Cerebellar cortex (tissue), 1 donor: Measurements from ENCODE around the gene OR11H7.
"Not testable (repeated sequence)": the region's sequence is repeated elsewhere in the genome, so short reads cannot be mapped to it uniquely, and the experiment has no call there.

Experiments
- DNase-seq: peaks from one replicate; pipeline ENCODE4 v3.0.0-alpha.2; 2015; ENCODE audit warnings: low spot score

Gene OR11H7

GRCh38 chr14:20228681-20229080 lies at the start of gene OR11H7:
OR11H7 (plus strand) TSS chr14:20228981.
- DNase-seq = no peak

- no peak for DNase-seq
Measured at GRCh38 chr14:20179218-20179617, 49.6 kb upstream of the OR11H7 start.

GRCh38 chr14:20179880-20180279 lies 48.9 kb upstream of the OR11H7 start:
- DNase-seq = no peak

GRCh38 chr14:20180486-20180885 lies 48.3 kb upstream of the OR11H7 start:
- DNase-seq = no peak

GRCh38 chr14:20184181-20184580 lies 44.6 kb upstream of the OR11H7 start:
- no peak for DNase-seq

GRCh38 chr14:20190596-20190995 lies 38.2 kb upstream of the OR11H7 start, which contains the start of gene OR11G2:
OR11G2 (plus strand) TSS chr14:20190896; CDS start chr14:20197438, 6,542 bp downstream.
- DNase-seq = no peak

- no peak for DNase-seq
Measured at GRCh38 chr14:20191396-20191795, 37.4 kb upstream of the OR11H7 start.

GRCh38 chr14:20194101-20194500 lies 34.7 kb upstream of the OR11H7 start:
- no peak for DNase-seq

- not testable (repeated sequence) for DNase-seq
Measured at GRCh38 chr14:20195170-20195569, 33.6 kb upstream of the OR11H7 start.

- no peak for DNase-seq
Measured at GRCh38 chr14:20195911-20196310, 32.9 kb upstream of the OR11H7 start.

GRCh38 chr14:20197459-20197858 lies 31.3 kb upstream of the OR11H7 start:
- DNase-seq = no peak

- no peak for DNase-seq
Measured at GRCh38 chr14:20198991-20199390, 29.8 kb upstream of the OR11H7 start.

- DNase-seq = no peak
Measured at GRCh38 chr14:20204721-20205120, 24.1 kb upstream of the OR11H7 start.

- DNase-seq = no peak
Measured at GRCh38 chr14:20209595-20209994, 19.2 kb upstream of the OR11H7 start.

- not testable (repeated sequence) for DNase-seq
Measured at GRCh38 chr14:20212406-20212805, 16.4 kb upstream of the OR11H7 start.

- no peak for DNase-seq
Measured at GRCh38 chr14:20215196-20215595, 13.6 kb upstream of the OR11H7 start.

GRCh38 chr14:20219033-20219432 lies 9.7 kb upstream of the OR11H7 start:
- no peak for DNase-seq

- no peak for DNase-seq
Measured at GRCh38 chr14:20223410-20223809, 5.4 kb upstream of the OR11H7 start, which contains the start of gene OR11H6. OR11H6 (plus strand) TSS chr14:20223710; CDS start chr14:20223710, 0 bp downstream.

GRCh38 chr14:20235415-20235814 lies 6.6 kb downstream of the OR11H7 start:
- DNase-seq = not testable (repeated sequence)

- DNase-seq = peak; percentile 40
Measured at GRCh38 chr14:20247646-20248246, 19.0 kb downstream of the OR11H7 start.

GRCh38 chr14:20262642-20263128 lies 33.9 kb downstream of the OR11H7 start:
- DNase-seq = no peak

GRCh38 chr14:20264361-20264760 lies 35.6 kb downstream of the OR11H7 start:
- not testable (repeated sequence) for DNase-seq

- DNase-seq = no peak
Measured at GRCh38 chr14:20274062-20274461, 45.3 kb downstream of the OR11H7 start.

- DNase-seq = no peak
Measured at GRCh38 chr14:20277409-20277808, 48.6 kb downstream of the OR11H7 start.
